H54 (cell line): ENCODE data around the gene MRPS25.

Source experiments
- DNase-seq: peaks from one replicate; pipeline ENCODE4 v3.0.0; 2011; ENCODE audit warnings: low spot score, mixed read lengths; ENCODE audit not compliant: insufficient read length
- FAIRE-seq: peaks from 3 replicates; lab custom pipeline; 2011; peaks lifted over from hg19 to GRCh38; lab: Jason Lieb, UNC
- POLR2A ChIP-seq: IDR thresholded peaks from 2 replicates; pipeline ENCODE4 v1.6.1; 2011; ENCODE audit warnings: low read depth, mild to moderate bottlenecking, low read length

The MRPS25 gene

GRCh38 chr3:15043408-15044171 lies 21.5 kb downstream of the MRPS25 start:
- FAIRE-seq (no peak), DNase-seq (no peak)
- no peak for TF ChIP-seq POLR2A

- DNase-seq (no peak), FAIRE-seq (no peak)
- no peak for TF ChIP-seq POLR2A
Measured at GRCh38 chr3:15042936-15043335, 22.2 kb downstream of the MRPS25 start.

DNA sequence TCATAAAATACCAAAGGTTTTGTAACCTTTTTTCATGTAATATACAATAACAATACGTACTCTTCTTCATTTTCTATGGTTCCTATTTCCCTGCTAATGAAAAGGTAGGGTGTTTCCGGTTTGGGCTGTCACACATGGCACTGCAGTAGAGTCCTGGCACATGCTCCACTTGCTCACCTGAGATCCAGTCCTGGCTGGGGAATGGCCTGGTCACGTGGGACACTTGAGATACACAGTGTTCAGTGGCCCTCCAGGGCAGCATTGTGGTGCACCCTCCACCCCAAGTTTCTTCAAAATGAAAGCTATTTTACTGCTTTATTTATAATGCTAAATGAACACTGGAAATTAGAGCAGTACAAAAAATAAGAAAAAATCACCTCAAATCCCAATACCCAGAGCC lies 23.2 kb downstream of the MRPS25 start:
- TF ChIP-seq POLR2A, result no peak
- FAIRE-seq (no peak), DNase-seq (no peak)

- TF ChIP-seq POLR2A, result no peak
- DNase-seq (no peak), FAIRE-seq (no peak)
Measured at GRCh38 chr3:15040844-15041243, 24.3 kb downstream of the MRPS25 start.

- FAIRE-seq, result no peak
- TF ChIP-seq POLR2A, result no peak
- DNase-seq, result no peak
Measured at GRCh38 chr3:15038306-15038705, 26.8 kb downstream of the MRPS25 start.

GRCh38 chr3:15033103-15033502 lies 32.0 kb downstream of the MRPS25 start:
- no peak for TF ChIP-seq POLR2A

GRCh38 chr3:15032650-15033049 lies 32.5 kb downstream of the MRPS25 start:
- TF ChIP-seq POLR2A, result no peak
- no peak for FAIRE-seq
- no peak for DNase-seq

More at GRCh38 chr3:15033103-15033502, 32.0 kb downstream of the MRPS25 start:
- FAIRE-seq (no peak), DNase-seq (no peak)

- no peak for DNase-seq
- no peak for FAIRE-seq
- no peak for TF ChIP-seq POLR2A
Measured at GRCh38 chr3:15029625-15030024, 35.5 kb downstream of the MRPS25 start.

- FAIRE-seq (no peak), DNase-seq (no peak)
- no peak for TF ChIP-seq POLR2A
Measured at GRCh38 chr3:15023719-15024118, 41.4 kb downstream of the MRPS25 start.

DNA sequence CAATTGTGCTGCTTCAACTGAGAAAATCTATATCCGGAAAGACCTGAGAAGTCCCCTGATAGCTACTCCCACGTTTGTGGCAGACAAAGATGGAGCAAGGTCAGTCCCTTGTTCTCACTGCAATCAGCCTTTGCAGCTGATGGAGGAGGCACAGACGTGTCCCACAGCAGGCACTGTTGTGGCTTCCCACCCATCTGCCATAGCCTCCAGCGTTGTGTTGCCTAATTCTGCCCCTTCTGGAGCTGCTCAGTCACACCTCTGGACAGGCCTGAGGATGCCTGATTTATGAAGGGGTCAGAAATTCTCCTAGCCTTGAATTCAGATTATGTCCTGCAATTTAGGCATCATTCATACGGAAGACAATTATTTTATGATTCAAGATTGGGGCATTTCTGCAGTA lies 41.9 kb downstream of the MRPS25 start:
- TF ChIP-seq POLR2A, result no peak
- DNase-seq (no peak), FAIRE-seq (no peak)

- DNase-seq (no peak), FAIRE-seq (no peak)
- TF ChIP-seq POLR2A, result no peak
Measured at GRCh38 chr3:15017191-15017590, 47.9 kb downstream of the MRPS25 start.

GRCh38 chr3:15015456-15015855 lies 49.7 kb downstream of the MRPS25 start:
- TF ChIP-seq POLR2A, result no peak
- DNase-seq, result no peak
- no peak for FAIRE-seq

GRCh38 chr3:15014606-15015328 lies 50.3 kb downstream of the MRPS25 start:
- no peak for FAIRE-seq
- no peak for DNase-seq
- TF ChIP-seq POLR2A, result no peak

DNA sequence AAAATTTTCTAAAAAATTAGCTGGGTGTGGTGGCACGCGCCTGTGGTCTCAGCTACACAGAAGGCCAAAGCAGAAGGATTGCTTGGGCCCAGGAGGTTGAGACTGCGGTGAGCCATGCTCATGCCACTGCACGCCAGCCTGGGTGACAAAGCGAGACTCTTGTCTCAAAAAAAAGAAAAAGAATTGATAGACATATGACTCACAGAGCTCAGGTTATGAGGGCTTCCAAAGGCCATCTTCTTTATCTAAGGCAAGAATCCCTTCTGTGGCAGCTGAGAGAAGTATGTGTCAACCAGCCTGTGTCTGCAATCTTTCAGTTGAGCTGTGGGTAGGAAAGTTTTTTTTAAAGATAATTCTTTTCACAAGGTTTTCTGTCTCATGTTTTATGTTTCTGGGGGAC lies 53.9 kb downstream of the MRPS25 start:
- no peak for DNase-seq
- TF ChIP-seq POLR2A, result no peak
- FAIRE-seq, result no peak

DNA sequence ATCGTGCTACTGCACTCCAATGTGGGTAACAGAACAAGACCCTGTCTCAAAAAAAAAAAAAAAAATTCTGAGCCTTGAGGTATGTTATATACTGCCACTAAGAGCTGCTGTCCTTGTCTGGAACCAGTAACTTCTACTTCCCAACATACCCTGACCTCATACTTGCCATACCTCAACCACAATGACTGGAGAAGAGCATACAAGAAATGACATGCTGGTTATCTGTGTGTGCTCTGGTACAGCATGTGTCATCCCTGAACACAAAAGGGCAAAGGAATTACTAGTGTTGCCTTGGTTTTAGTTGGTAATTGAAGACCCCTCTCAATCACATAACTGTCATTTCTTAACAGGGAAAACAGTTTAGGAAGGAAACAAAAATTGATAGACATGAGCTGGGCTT lies 54.5 kb downstream of the MRPS25 start:
- FAIRE-seq, result no peak
- TF ChIP-seq POLR2A, result no peak
- no peak for DNase-seq
